ENCODE data around the gene SFTPA2.
"Not testable (repeated sequence)": the region's sequence is repeated elsewhere in the genome, so short reads cannot be mapped to it uniquely, and the experiment has no call there.

Gene SFTPA2

DNA sequence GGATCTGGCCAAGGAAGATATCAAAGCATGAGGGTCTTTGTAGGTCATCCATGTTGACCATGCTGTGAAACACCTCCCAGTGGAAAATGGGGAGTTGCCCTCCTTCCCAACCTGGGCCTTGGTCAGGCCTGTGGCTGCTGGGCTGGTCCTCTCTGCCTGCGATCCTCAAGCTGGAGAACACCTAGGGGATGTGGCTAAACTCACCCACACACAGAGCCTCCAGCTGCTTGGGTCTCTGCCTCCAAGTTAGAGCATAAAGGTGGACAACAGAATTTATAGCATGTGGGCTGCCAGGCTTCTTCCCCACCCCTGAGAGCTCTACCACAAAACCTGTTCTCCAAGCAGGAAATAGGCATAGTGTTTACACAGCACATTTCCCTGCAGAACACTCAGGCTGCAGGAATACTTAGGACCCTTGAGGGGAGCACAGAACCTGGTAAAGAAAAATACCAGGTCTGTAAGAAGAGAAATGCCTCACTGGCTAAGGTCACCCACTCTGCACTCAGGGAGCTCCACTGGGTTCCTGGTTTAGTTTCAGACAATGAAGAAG lies at the start of gene SFTPA2:
TSS of gene SFTPA2 (minus strand) at position 248 of the 550 bp plus-strand sequence. CDS start 924 bp downstream, outside the sequence.
- DNase-seq (ENCODE audit: low read depth), result no peak

DNA sequence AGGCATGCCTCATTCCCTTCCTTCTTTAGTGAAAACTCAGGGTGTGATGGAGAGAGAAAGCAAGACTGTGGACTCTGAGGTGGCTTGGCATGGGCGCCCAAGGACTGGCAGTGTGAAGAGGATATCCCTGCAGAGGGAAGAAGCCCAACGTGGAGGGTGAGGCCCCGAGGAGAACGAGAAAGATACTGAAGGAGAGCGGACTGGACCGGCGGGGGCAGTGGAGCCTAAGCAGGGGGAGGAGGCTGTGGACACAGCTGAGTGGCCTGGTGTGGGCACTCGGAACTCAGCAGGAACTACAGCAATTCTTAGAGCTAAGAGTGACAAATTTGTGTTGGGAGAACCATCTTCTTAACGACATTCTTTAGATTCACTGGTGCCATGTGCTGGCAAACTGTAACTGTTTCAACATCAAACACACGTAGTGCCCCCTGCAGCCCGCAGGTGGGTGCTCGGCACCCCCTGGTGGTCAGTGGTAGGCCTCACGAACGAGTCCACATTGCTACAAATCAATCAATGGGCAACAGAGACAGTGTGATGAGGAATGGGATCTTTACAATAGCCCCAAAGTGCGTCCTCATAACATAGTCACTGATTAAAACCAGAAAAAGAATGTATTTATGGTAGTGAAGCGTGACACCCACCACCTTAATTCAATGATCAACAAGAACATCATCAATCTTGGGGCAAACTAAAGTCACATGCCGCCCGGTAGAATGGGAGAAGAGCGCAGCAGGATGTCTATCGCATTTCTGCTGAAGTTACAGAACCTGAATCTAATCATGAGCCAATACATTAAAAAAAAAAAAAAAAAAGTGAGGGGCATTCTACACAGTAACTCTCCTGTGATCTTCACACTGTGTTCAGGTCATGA lies 48.5 kb upstream of the SFTPA2 start:
- no peak for DNase-seq (ENCODE audit: low read depth)

DNA sequence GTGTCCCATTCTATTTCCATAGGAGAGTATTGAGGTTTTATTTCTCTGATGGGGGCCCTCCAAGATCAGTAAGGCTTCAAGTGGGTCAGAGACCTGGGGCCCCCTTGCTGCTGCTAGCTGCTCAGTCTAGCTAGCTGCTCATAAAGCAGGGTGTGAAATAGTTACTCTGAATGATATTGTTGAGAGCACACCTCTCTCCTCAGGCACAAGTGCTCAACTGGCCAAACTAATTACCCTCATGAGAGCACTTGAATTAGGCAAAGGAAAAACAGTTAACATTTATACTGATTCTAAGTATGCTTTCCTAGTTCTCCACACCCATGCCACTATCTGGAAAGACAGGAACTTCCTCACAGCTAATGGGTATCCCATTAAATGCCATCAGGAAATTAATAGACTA lies 45.1 kb upstream of the SFTPA2 start:
- DNase-seq (ENCODE audit: low read depth), result no peak

DNA sequence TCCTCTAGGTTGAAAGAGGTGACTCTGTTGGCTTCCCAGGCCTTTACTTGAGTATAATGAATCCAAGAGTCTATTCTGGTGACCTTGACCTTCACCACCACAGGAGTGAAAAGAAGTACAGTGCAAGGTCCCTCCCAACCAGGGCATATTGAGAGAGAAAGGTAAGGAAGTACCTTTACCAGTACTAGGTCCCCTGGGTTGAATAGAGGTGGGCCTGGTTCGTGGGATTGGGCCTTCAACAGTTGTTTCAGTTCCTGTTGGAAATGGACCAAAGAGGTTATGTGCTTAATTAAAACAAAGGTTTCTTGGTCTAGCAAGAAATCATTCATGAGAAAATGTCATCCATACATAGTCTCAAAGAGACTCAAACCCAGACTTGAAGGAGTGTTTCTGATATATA lies 44.1 kb upstream of the SFTPA2 start:
- no peak for DNase-seq (ENCODE audit: low read depth)

DNA sequence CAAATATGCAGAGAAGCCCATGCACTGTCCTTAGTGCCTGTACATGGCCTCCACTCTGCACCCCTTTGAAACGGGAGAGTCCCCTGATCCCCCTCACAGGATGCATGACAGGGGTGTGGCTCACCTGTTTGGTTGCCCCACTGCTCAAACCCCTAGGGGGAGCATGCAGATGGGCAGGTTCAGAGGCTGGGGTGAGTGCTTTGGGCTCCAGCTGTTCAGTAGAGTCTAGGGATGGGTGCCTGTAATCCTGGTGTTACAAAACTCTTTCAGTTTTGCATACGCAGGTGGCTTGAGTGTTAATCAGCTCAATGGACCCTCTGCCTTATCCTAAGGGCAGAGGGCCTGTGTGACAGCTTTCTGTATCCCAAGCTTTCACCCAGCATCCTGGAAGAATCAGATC lies 42.7 kb upstream of the SFTPA2 start:
- DNase-seq (ENCODE audit: low read depth), result no peak

DNA sequence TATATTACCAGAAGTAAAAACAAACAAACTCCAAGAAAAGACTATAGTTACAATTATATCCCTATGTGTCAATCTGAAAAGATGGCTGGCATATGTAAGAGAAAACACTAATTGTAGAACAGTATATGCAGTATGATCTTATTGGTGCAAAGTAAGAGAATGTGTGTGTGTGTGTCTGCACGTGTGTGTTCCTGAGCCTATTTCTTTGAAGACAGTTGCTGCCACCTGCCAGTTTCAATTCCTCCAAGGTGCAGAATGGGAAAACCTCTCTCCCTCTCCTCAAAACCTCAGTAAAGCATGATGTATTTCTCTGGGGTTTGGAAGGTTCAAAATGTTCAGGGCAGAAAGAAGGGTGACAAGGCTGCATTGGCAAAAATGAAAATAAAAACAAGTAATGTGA lies 41.7 kb upstream of the SFTPA2 start:
- no peak for DNase-seq (ENCODE audit: low read depth)

DNA sequence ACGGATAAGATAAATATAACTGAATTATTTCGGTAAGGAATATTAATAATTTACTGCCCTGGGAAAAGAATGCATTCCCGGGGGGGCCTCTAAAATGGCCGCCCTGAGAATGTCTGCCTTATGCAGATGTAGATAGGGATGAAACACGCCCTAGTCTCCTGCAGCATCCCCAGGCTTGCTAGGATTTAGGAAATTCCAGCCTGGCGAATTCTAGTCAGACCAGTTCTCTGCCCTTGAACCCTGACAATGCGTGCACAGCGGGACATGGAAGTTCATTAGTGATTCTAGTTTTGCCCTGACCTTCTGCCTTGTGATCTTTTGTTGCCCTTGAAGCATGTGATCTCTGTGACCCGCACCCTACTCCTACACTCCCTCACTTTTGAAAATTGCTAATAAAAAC lies 39.4 kb upstream of the SFTPA2 start:
- DNase-seq (ENCODE audit: low read depth), result not testable (repeated sequence)

DNA sequence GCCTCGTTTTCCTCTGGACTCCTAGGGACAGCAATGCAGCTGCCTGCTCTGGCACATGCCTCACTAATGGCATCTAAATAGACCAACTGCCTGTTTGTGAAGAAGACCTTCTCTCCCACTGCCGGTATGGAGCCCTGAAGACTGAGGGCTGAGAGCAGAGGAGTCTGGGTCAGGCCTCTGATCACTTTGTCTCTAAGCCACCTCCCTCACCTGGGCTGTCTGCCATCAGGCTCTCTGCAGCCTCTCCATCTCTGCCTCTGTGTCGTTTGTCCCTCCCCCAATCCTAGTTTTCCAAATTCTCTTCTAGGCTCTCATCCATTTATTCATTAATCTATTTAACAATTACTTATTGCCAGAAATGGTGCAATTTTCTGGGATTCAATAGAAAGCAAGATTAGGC lies 35.3 kb upstream of the SFTPA2 start:
- no peak for DNase-seq (ENCODE audit: low read depth)

DNA sequence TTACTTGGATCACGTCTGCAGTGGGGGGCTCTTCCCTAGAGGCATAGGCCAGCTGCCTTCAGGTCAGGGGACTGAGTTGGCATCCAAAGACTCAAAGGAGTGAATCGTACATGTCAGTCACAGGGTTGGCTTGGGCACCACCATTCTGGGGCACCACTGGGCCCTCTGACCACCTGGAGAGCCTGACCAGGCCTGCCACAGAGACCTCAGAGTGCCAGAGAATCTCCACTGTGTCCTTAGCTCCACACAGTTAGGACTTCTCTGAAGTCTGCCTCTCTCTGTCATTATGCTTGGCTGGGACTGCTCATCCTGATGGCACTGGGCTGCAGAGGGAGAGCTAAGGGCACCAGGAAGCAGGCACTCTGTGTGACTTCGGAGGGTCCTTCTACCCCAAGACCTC lies 34.4 kb upstream of the SFTPA2 start:
- not testable (repeated sequence) for DNase-seq (ENCODE audit: low read depth)

DNA sequence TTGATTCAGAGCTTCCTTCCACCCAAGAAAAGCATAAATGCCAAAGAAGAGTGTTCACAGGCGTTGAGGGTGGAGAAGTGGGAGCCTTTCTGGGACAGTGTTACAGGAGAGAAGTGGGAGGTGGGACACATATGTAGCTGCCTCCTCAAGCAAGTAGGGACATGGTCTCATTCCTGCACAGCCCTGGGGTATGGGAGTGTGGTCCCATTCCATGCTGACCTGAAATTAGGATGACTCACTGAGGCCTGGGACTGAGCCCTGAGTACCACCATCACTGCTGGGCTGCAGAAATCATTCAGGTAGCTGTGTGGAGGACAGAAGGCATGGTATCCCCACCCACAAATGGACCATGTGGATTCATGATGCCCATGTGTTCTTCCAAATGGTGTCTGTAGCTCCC lies 33.2 kb upstream of the SFTPA2 start:
- no peak for DNase-seq (ENCODE audit: low read depth)

DNA sequence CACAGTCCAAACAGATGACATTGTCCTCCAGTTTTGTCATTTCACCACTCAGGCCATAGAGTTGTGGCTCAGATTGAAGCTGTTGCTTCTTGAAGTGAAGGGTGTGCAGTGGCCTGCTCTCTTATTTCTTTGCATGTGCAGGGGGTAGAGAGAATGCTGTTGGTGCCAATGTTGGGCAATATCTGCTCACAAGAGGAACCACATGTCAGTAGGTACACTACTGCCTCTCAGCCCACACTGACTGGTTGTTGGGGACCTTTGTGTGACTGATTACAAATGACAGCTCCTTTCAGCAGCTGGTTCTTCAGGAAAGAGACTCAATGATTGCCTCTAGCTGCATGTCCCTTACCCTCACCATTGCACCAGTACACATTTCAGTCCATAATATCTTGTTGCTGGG lies 28.6 kb upstream of the SFTPA2 start:
- no peak for DNase-seq (ENCODE audit: low read depth)

DNA sequence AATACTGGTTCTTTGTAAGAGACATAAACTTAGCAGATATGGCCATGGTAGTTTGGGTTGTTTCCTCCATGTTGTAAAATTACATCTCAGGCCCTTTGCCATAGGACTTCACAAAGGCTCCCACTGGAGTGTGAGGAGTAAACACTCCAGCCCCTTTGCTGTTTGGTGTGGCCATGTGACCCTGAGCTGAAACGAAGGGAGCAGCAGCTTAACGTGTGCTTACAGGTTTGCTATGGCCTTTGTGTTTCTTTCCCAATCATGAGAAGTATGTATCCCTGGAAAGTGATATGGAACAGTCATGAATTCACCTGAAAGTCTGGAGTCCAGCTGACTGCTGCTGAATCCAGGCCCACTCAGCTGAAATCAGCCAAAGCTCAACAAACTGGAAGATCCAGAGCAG lies 26.7 kb upstream of the SFTPA2 start:
- DNase-seq (ENCODE audit: low read depth), result no peak

DNA sequence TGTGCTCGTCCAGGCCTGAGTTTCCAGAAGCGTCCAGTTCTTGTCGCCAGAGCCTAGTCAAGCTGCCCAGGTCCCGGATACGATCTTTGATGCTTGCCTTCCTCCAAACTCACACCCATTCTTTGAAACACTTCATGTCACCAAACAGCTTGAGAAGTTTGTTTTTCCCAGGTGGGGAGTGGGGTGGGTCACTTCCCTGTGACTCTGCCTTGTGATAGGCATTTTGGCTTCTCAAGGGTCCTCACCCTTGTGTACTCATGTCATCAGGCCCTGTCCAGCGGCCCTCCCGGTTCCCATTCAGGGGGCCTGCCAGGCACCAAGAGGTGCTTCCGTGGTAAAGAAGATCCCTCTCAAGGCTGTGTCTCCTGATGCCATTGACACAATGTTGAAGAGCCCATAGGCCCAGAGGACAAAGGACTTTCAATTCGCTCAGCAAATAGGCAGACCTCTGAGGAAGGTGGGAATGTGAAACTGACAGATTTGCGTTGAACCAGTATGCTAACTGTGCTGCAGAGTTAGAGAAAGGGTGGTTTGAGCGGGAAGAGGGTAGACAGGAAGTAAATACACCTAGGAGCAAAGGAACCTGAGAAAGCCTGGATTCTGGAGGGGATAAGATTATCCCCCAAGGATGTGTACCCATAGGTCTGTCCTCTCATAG lies 25.8 kb upstream of the SFTPA2 start:
- DNase-seq (ENCODE audit: low read depth), result no peak

DNA sequence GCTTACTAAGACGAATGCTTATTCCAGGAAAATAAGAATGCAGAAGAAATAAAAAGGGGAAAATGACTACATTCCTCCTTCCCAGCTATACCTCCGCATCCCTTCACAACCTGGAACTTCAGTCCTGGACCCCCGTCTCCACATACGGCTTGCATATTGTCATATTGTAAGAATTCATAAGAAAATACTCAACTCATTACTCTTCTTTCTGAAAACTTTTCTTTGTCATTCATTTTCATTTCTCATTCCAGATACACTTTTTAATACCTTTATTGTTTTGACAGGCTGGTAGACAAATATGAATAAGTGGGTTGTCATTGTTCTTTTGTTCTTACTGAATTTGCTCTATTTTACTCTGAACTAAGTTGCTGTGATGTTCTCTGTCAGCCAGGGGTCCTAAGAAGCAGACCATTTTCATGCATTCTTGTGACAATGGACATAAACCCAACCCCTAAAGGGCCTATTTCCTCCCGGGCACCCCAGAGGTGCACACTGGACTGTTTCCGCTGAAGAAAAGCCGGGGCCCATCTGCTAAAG lies 23.3 kb upstream of the SFTPA2 start:
- no peak for DNase-seq (ENCODE audit: low read depth)

DNA sequence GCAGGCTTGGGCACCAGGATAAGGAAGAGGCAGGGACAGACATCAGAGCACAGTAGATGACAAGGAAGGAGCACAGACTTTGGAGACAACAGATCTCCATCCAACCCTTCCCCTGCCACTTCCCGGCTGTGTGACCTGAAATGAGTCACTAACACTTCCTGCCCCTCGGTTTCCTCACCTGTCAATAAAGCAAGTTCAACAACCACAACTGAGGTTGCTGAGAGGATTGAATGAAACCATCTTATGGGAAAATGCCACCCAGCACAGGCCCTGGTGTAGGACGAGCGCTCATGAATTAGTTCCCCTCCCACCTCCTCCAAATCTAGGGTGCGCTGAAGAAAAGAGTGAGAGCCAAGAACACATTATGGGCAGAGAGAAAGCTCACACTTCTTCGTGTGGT lies 22.7 kb upstream of the SFTPA2 start:
- not testable (repeated sequence) for DNase-seq (ENCODE audit: low read depth)

DNA sequence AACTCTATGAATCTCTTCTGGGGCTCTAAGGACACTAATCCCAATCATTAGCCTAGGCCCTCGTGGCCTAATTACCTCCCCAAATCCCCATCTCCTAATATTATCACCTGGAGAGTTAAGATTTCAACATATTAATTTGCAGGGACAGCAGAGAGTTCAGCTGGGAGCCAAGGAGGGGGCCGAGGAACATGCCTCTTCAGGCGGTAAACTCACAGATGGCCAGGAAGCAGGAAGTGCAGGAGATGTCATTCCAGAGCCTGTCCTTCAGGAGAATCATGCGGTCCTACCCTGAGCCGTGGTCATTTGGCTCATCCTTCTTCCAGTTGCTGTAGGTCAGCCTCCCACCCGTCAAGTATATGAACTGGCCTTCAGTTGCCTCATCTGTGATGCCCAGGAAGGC lies 21.9 kb upstream of the SFTPA2 start:
- DNase-seq (ENCODE audit: low read depth), result no peak

DNA sequence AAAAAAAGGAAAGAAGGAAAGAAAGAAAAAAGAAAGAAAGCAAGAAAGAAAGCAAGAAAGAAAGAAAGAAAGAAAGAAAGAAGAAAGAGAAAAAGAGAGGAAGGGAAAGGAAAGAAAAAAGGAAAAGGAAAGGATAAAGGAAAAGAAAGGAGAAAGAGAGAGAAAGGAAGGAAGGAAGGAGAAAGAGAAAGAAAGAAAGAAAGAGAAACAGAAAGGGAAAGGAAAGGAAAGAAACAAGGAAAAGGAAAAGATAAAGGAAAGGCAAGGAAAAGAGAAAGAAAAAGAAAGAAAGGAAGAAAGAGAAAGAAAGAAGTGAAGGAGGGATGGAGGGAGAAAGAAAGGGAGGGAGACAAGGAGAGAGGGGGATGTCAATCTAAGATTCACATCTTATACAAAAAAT lies 20.8 kb upstream of the SFTPA2 start:
- DNase-seq (ENCODE audit: low read depth), result no peak

DNA sequence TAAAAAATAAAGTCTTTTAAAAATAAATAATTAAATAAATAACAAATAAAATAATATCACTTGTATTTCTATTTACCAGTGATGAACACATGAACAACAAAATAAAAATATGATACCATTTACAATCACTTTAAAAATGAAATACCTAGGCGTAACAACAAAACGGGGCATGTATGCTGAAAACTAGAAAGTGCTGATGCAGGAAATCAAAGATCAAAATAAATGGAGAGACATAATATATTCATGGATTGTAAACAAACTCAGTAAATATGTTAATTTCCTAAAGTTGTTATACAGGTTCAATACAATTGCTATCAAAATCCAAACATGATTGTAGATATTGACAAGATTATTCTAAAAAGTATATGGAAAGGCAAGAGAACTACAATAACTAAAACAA lies 19.2 kb upstream of the SFTPA2 start:
- no peak for DNase-seq (ENCODE audit: low read depth)

DNA sequence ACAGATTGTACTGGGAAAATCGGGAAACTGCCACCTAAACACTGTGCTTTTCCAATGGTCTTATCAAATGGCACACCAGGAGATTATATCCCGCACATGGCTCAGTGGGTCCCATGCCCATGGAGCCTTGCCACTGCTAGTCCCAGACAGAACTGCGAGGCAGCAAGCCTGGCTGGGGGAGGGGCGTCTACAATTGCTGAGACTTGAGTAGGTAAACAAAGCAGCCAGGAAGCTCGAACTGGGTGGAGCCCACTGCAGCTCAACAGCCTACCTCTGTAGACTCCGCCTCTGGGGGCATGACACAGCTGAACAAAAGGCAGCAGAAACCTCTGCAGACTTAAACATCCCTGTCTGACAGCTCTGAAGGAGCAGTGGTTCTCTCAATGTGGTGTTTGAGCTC lies 10.4 kb upstream of the SFTPA2 start:
- not testable (repeated sequence) for DNase-seq (ENCODE audit: low read depth)

DNA sequence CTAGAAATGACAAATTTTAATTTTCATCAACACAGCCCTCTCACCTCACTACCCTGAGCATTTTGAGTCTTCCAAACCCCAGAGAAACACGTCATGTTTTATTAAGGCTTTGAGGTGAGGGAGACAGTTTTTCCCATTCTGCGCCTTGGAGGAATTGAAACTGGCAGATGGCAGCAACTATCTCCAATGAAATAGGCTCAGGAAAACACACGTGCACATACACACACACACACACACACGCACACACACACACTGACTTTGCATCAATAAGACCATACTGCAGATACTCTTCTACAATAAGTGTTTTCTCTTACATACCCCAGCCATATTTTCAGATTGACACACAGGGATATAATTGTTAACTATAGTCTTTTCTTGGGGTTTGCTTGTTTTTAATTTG lies 3.2 kb upstream of the SFTPA2 start:
- no peak for DNase-seq (ENCODE audit: low read depth)

DNA sequence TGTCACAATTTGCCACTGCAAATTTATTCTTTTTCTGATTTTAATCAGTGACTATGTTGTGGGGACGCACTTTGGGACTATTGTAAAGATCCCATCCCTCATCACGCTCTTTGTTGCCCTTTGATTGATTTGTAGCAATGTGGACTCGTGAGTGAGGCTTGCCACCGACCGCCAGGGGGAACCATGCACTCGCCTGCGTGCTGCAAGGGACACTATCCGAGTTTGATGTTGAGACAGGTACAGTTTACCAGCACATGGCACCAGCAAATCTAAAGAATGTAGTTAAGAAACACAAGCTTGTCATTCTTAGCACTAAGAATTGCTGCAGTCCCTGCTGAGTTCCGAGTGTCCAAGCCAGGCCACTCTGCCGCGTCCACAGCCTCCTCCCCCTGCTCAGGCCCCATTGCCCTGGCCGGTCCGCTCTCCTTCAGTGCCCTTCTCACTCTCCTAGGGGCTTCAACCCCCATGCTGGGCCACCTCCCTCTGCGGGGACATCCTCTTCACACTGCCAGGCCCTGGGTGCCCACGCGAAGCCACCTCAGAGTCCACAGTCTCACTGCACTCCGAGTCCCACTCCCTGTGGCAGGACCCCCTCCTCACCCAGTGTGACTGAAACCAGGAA lies 2.0 kb upstream of the SFTPA2 start:
- DNase-seq (ENCODE audit: low read depth), result no peak

DNA sequence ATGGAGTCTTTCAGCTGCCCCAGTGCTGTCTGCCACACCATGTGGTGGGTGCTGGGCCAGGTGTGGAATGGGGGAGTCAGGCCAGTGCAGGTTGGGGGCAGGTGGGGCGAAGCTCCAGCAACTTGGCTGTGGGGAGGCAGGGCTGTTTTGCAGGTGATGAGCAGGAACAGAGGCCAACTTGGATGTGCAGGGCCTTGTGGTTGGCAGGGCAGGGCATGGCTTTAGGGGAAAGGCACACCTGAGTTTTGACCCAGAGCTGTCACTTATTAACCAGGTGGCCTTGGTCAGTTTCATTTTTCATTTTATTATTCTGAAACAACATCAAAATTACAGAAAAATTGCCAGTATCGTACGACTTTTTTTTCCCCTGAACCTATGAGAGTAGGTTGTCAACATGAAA lies 1.1 kb upstream of the SFTPA2 start:
- no peak for DNase-seq (ENCODE audit: low read depth)

DNA sequence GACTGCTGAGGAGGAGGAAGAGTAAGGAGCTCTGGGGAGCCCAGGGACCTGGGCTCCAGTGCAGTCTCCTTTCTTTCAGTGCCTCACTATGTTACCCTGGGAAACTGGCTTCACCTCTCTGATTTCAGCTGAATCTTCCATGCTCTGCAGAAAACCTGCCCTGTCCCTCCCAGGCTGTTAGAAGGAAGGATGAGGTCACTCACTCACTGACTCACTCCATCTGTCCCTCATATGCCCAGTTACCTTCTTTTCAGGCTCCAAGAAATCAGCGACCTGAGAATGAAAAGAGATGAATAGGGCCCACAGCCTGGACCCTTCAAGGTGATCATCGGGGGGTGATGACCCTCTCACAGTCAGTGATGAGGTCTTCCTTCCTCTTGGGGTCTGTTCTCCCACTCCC lies 481 bp downstream of the SFTPA2 start:
- no peak for DNase-seq (ENCODE audit: low read depth)

All from T-helper 22 cell (primary cell).